HG03378 (cell line): Measurements from ENCODE around the gene CMSS1.

Experiments
- ATAC-seq: cut with Tn5 transposase; IDR thresholded peaks from one replicate; pipeline ENCODE4 v1.9.1; 2021; ENCODE audit warnings: mild to moderate bottlenecking, moderate library complexity; ENCODE audit not compliant: unreplicated experiment

CMSS1 gene

DNA sequence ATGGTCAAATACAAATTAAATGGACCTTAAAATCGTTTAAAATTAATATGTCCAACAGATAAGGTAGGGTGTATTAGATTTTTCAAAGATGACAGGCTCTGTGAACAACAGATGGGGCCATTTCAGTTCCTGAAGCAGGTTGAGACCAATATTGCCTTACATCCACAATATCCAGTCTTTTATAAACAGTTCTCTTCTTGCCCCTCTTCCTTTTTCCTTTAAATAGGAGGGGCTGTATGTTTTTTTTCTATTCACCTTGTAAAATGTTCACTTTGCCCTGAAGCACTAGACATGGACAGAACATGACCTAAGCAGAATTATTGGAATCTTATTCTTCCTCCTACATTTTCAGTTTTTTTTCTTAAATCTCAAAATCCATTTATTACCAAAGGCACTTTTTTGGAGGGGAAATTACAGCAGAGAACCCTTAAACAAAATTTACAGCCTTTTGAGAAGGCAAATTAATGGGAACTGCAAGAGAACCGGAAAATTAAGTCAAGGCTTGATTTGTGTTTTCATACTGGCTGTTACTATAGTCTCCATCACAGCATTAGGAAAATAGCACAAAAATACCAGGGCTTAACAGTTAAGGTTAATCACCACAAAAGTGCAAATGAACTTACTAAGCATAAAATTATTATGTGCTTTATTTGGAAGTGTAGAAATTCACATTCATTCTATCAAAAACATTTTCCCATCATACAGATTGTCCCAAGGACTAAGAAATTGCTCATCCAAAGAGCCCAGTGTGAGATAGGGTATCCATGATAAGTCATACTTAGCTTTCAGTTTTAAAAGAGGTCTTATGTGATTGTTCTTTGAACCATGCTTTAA, 55.8 kb downstream of the CMSS1 start:
- peak; percentile 3 for ATAC-seq

- ATAC-seq = no peak
These were observed 56.8 kb downstream of the CMSS1 start for GRCh38 chr3:99874237-99875002.

- no peak for ATAC-seq
These were observed 57.9 kb downstream of the CMSS1 start for GRCh38 chr3:99875581-99875928.

- ATAC-seq = peak; percentile 61
These were observed 58.5 kb downstream of the CMSS1 start for GRCh38 chr3:99875929-99876841.

DNA sequence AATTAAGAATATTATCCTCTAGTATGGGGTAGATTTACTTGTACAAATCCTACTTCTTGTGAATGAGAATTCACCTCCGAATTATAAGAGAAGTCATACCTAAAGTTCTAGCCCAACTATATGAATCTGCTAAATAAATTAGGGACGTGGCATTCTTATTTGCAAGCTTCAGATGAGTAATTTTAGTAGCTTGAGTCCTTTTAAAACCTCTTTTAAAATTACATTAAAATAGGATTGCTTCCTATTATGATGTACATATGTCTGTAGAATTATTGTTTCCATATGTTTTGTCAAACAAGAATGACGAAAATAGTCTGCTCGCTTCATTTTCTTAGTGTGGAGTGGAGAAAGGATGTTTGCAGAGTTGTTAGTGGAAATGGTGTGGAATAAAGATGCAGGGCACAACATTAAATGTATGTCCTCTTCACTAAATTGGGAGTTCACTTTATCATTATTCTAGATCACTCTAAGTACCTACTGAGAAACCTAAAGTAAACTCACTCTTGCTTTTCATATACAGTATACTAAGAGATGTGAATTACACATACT, 59.4 kb downstream of the CMSS1 start:
- no peak for ATAC-seq

DNA sequence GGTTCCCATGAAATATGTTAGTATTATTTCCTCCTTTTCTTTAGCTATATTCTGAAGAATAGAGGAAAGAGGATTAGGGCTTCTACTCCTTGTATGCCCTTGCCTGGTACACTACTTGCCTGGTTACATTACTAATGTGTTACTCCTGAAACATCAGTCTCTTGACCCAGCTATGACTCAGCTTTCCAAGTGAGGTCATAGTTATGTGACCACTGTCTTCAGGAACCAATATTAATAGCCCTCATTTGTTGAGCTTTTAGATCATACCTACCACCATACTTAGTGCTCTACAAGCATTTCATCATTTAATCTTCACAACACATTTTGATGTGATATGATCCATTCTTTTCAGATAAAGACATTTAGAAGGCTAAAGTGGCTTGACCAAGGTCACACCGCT, 60.3 kb downstream of the CMSS1 start:
- peak; percentile 67 for ATAC-seq

- no peak for ATAC-seq
These were observed 61.6 kb downstream of the CMSS1 start for GRCh38 chr3:99879275-99879674.

DNA sequence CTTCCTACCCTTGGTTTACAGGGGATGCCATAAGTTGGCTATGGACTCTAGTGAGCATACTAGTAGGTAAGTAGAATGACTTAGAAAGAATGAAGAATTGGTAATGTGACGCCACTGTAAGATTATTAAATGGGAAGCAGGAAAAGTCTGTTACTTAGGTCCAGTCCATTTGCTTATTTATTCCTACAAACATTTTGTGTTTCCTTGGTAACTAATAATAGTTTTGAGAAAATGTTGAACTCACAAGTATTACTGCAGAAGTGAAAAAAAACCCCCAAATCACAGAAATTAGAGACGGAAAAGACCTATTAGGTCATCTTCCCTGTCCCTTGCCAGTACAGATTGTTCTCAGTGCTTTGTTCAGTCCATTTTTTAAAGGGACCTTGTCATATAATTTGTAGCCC, 63.5 kb downstream of the CMSS1 start:
- ATAC-seq = no peak

- ATAC-seq = no peak
These were observed 64.9 kb downstream of the CMSS1 start for GRCh38 chr3:99882436-99883137.

DNA sequence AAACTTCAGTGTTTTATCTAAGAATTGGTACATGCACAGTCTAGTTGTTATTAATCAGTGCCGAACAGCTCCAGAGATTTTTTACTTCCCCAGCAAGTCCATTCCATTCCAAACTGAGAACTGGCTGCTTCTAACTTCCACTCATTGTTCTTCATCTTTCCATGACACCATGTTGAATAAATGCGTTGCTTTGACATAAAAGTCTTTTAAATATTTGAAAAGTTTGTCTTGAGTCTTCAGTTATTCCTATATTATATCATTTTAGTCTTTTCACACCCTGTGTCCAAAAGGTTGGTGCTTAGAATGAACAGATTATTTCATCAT, 65.4 kb downstream of the CMSS1 start:
- no peak for ATAC-seq

GRCh38 chr3:99883693-99884092, 66.0 kb downstream of the CMSS1 start:
- no peak for ATAC-seq

- no peak for ATAC-seq
These were observed 66.8 kb downstream of the CMSS1 start for GRCh38 chr3:99884484-99884883.

DNA sequence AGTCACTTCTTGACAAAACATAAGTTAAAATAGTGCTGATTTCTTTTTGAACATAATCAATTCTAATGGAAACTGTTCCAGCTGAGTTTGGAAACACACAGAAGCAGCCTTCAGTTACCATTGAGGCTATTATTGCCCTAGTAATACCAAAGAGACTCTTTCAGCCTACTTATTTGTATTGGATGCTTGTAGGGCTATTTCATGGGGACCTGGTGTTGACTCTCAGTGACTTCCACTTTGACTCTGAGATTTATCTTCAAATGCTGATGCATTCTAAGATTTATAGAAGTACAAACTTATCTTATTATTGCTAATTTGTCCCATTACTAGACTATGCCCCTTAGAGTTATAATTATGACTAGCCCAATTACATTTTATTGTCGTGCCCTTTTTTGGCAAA, 67.4 kb downstream of the CMSS1 start:
- ATAC-seq = no peak

GRCh38 chr3:99885851-99886250, 68.2 kb downstream of the CMSS1 start:
- no peak for ATAC-seq

DNA sequence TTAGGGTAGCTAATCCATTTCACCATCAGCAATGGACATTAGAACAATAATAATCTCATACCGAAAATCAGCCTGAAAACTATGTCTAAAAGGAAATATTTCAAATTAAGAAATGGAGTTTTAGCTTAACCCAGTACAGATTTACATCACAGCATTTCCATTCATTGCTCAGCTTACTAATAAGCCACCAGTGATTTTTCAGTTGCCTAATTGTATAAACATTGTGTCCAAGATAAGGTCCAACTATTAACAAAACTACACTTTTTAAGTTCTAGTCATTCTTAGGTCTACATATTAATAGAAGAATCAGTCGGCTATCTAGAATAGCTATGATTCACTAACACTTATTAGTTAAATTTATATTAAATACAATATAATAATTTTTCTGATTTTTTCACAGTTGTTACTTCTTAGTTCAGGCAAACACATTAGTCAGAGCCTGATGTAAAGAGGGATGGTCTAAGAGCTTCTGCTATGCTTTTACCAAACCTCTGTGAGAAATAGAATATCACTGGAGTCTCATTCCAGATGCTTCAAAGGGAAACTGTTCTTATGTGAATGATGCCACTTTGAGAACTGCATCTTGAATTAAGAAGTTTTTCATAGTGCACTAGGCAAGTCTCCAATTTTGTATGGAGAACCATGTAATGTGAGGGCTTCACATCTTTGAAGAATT, 74.1 kb downstream of the CMSS1 start:
- no peak for ATAC-seq

GRCh38 chr3:99892332-99892731, 74.7 kb downstream of the CMSS1 start:
- ATAC-seq = no peak

- ATAC-seq = no peak
These were observed 77.6 kb downstream of the CMSS1 start for GRCh38 chr3:99895131-99895696.

DNA sequence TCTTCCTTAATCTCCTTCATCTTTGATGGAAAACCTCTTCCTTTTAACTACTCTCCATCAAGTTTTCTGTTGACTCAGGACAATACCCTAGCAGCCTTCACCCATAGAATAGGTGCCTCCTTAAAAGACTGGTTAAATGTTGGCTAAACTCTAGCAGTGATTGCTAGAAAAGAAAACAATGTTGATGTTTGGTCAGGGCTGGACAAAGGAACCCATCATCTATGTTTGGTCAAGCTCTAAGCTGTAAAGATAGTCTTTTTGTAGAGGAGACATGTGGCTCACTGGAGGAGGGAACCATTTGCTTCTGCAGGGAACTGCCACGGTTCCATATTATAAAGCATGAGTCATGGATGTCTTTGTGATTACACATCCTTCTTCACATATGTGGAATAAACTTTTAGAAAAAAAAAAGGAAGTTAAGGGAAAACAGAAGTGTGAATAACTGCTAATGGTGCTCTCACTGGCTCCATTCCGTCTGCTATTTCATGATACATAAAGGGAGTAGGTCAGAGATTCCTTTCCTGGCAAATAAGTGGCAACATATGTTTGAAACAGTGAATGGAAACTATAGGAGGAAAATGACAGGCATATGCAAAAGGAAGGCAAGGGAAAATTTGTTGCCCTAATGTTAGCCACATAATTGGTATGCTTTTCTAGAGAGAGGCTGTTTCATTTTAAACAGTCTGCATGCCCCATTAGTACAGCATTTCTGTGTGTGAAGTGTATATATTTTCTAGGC, 78.2 kb downstream of the CMSS1 start:
- no peak for ATAC-seq

GRCh38 chr3:99896482-99896881, 78.8 kb downstream of the CMSS1 start:
- ATAC-seq = no peak
